Effector CD4-positive, alpha-beta T cell (primary cell): ENCODE data around the gene SREBF2.
"Not testable (repeated sequence)": the region's sequence is repeated elsewhere in the genome, so short reads cannot be mapped to it uniquely, and the experiment has no call there.

ENCODE experiments used
- DNase-seq: peaks from one replicate; pipeline ENCODE4 v3.0.0-alpha.2; 2020

SREBF2 gene

DNA sequence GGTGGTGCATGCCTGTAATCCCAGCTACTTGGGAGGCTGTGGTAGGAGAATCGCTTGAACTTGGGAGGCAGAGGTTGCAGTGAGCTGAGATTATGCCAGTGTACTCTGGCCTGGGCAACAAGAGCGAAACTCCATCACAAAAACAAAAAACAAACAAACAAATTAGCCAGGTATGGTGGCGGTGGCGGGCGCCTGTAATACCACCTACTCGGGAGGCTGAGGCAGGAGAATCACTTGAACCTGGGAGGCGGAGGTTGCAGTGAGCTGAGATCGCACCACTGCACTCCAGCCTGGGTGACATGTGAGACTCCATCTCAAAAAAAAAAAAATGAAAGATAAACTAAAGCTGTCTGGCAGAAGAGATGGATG is 116.0 kb downstream of the SREBF2 start:
- not testable (repeated sequence) for DNase-seq

DNA sequence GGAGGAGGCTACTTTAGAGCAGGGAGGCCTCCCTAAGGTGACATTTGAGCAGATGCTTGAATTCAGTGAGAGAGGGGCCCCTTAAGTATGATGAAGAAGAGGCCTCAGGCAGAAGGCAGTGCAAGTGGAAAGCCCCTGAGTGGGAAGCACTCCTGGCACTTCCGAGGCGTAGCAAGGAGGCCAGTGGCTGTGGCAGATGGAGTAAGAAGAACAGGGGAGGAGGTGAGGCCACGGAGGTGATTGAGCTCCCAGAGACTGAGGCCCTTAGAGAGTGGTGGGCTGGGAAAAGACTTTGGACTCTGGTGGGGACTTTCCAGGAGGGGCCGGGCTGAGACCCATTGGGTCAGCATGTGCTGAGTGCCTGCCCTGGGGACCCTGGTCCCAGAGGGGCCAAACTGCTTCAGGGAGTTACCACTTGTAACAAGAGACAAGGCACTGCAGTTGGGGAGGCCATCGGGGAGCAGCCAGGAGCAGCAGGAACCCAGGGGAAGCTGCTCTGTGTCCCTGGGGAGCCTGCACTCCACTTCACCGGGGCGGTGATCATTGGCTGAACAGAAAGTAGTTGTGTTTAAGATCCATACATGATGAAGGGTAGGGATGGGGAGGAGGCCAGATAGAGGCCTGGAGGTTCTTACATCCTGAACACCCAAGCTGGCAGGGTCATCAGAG is 116.5 kb downstream of the SREBF2 start:
- DNase-seq: no peak

DNA sequence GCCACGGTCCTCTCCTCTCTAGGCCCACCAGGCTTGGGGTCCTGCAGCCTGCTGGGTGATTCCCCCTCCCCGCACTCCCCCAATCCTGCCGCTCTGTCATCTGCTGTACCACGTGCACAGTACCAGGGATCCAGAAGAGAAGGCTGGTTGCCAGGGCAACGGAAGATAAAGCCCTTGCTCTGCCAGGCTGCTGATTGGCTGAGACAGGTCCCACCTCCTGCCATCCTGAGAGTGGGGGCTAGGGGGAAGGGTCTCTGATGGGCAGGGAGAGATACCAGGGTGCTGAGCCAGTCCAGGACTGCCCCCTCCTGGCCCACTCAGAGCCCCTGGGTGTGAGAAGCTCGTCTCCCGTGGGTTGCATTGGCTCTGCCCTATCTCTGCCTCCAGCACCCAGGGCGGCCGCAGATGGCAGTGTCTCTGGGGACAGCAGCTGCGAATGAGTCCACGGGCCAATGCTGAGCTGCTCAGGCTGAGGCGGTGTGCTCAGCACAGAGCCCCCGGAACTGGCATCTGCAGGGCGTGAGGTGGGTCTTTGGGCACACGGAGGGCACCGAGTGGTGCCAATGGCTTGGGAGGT is 119.1 kb downstream of the SREBF2 start, which contains the start of gene SMIM45:
SMIM45 (plus strand) TSS at position 253 of the 577 bp plus-strand sequence.
- no peak for DNase-seq

GRCh38 chr22:41952713-41953112 is 119.8 kb downstream of the SREBF2 start:
- no peak for DNase-seq
